Stimulated activated naive B cell treated with anti-CD40 and anti-IgM and Interleukin-4, amounts not matched to agents 10 μg/mL and 1 μg/mL and 100 μg/mL, for 72 hours (primary cell): ENCODE measurements around the gene MYG1.
"Not testable (repeated sequence)": the region's sequence is repeated elsewhere in the genome, so short reads cannot be mapped to it uniquely, and the experiment has no call there.

Experiments
- ATAC-seq, 2 donors: fragments of 150-1000 bp; cut with Tn5 transposase; replicated peaks; 2 replicates each; pipeline ENCODE4 v1.10.0; 2021; ENCODE audit warnings: moderate library complexity in 1 of 2
- DNase-seq: peaks from one replicate; pipeline ENCODE4 v3.0.0; 2021
- H3K27ac Mint-ChIP-seq: one replicate; pipeline ENCODE4 v1.8.0; 2022; ENCODE audit warnings: mild to moderate bottlenecking, mixed read lengths
- H3K27me3 Mint-ChIP-seq, 2 donors: one replicate each; pipeline ENCODE4 v1.8.0; 2022; ENCODE audit warnings: mixed read lengths in 2 of 2
- H3K36me3 Mint-ChIP-seq, 2 donors: one replicate each; pipeline ENCODE4 v1.8.0; 2022; ENCODE audit warnings: mixed read lengths in 2 of 2, mild to moderate bottlenecking in 1 of 2
- H3K4me1 Mint-ChIP-seq, 2 donors: one replicate each; pipeline ENCODE4 v1.8.0; 2022; ENCODE audit warnings: mixed read lengths in 2 of 2, mild to moderate bottlenecking in 1 of 2
- H3K4me3 Mint-ChIP-seq, 2 donors: one replicate each; pipeline ENCODE4 v1.8.0; 2022; ENCODE audit warnings: mild to moderate bottlenecking in 2 of 2, mixed read lengths in 2 of 2, moderate library complexity in 1 of 2
- H3K9me3 Mint-ChIP-seq, 2 donors: one replicate each; pipeline ENCODE4 v1.8.0; 2022; ENCODE audit warnings: mixed read lengths in 2 of 2, mild to moderate bottlenecking in 1 of 2

The MYG1 gene

DNA sequence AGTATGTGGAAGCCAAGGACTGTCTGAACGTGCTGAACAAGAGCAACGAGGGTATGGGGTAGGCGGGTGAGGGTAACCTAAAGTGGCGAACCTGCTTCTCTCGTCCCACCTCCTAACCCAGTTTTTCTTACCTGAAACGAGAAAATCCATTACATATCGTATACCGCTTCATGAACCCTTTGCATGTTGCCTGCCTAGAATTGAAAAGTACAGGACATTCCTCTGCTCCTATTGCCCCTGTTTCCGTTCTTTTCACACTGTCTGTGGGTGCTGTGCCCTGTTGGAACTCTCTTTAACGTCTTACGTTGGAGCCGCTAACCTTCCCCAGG lies 3.6 kb upstream of the MYG1 start:
- H3K36me3 Mint-ChIP-seq, result peaks cover 46 to 84% of the 10 kb centered on the region in 2 donors
- no peak for DNase-seq
- no peaks in the 10 kb centered on the region for H3K27me3 Mint-ChIP-seq
- ATAC-seq, result no peak
- peak overlapping the region; percentile 99 for H3K27ac Mint-ChIP-seq
- no peaks in the 10 kb centered on the region for H3K9me3 Mint-ChIP-seq
- peak overlapping the region; percentile 88 to 97 for H3K4me3 Mint-ChIP-seq
- peaks cover 29 to 44% of the 10 kb centered on the region in 2 donors for H3K4me1 Mint-ChIP-seq

DNA sequence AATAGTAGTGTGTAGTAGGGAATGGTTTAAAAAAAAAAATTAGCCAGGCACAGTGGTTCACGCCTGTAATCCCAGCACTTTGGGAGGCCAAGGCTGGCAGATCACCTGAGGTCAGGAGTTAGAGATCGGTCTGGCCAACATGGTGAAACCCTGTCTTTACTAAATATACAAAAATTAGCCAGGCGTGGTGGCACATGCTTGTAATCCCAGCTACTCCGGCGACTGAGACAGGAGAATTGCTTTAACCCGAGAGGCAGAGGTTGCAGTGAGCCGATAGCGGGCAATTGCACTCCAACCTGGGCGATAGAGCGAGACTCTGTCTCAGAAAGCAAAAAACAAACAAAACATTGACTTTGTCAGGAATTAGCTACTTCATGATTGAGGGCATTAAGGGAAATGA lies 2.4 kb upstream of the MYG1 start:
- H3K4me1 Mint-ChIP-seq, result peaks cover 35 to 57% of the 10 kb centered on the region in 2 donors
- H3K27ac Mint-ChIP-seq, result peak overlapping the region; percentile 99
- H3K36me3 Mint-ChIP-seq, result peaks cover 47 to 84% of the 10 kb centered on the region in 2 donors
- H3K9me3 Mint-ChIP-seq, DNase-seq, H3K27me3 Mint-ChIP-seq, ATAC-seq: not testable (repeated sequence)
- peak overlapping the region; percentile 88 to 97 for H3K4me3 Mint-ChIP-seq

- Mint-ChIP-seq H3K4me3 (peak overlapping the region; percentile 88 to 97), H3K9me3 (no peaks in the 10 kb centered on the region), H3K4me1 (peaks cover 45 to 68% of the 10 kb centered on the region in 2 donors), H3K36me3 (peaks cover 49 to 85% of the 10 kb centered on the region in 2 donors), H3K27ac (peak overlapping the region; percentile 86), H3K27me3 (no peaks in the 10 kb centered on the region)
- DNase-seq, result no peak
- ATAC-seq, result no peak
Measured at GRCh38 chr12:53298164-53298563, 1.3 kb upstream of the MYG1 start.

DNA sequence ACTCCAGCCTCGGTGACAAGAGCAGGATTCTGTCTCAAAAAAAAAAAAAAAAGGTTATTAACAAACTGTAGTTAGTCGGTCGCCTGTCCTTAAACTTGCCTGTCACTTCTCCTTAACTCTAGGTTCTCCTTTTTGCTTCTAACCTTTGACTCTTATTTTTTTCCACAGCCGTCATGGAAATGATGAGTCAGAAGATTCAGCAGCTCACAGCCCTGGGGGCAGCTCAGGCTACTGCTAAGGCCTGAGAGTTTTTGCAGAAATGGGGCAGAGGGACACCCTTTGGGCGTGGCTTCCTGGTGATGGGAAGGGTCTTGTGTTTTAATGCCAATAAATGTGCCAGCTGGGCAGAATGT lies 418 bp upstream of the MYG1 start:
- H3K27me3 Mint-ChIP-seq, result no peaks in the 10 kb centered on the region
- DNase-seq (peak; percentile 63), ATAC-seq (peak; percentile 68 to 70)
- H3K4me3 Mint-ChIP-seq, result peak overlapping the region; percentile 88 to 93
- peak overlapping the region; percentile 99 for H3K27ac Mint-ChIP-seq
- no peaks in the 10 kb centered on the region for H3K9me3 Mint-ChIP-seq
- H3K4me1 Mint-ChIP-seq, result peaks cover 47 to 71% of the 10 kb centered on the region in 2 donors
- peaks cover 44 to 81% of the 10 kb centered on the region in 2 donors for H3K36me3 Mint-ChIP-seq

DNA sequence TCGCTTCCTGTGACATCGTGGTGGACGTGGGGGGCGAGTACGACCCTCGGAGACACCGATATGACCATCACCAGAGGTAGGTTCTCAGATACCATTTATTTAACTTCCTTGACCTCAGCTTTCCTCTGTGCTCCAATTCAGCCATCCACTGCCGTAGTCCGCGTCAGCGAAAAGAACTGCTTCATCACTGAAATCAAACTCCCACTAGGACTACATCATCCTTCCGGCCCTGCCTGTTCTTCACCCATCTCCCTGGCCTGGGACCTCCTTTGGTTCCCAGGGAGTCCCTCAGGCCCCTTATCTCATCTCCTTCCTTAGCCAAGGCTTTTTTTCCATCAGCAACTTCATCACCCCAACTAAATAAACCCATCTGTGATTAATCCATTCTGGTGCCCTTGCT lies 692 bp downstream of the MYG1 start:
- peaks cover 47 to 71% of the 10 kb centered on the region in 2 donors for H3K4me1 Mint-ChIP-seq
- H3K4me3 Mint-ChIP-seq, result peak overlapping the region; percentile 88 to 93
- no peaks in the 10 kb centered on the region for H3K27me3 Mint-ChIP-seq
- peak overlapping the region; percentile 99 for H3K27ac Mint-ChIP-seq
- H3K36me3 Mint-ChIP-seq, result peaks cover 44 to 77% of the 10 kb centered on the region in 2 donors
- ATAC-seq (no peak), DNase-seq (no peak)
- H3K9me3 Mint-ChIP-seq, result no peaks in the 10 kb centered on the region

- peak overlapping the region; percentile 27 for H3K27ac Mint-ChIP-seq
- H3K4me3 Mint-ChIP-seq, result peak overlapping the region; percentile 17 to 31
- no peaks in the 10 kb centered on the region for H3K27me3 Mint-ChIP-seq
- H3K36me3 Mint-ChIP-seq, result peaks cover 54 to 75% of the 10 kb centered on the region in 2 donors
- ATAC-seq, result no peak
- H3K9me3 Mint-ChIP-seq, result no peaks in the 10 kb centered on the region
- peaks cover 38 to 52% of the 10 kb centered on the region in 2 donors for H3K4me1 Mint-ChIP-seq
- DNase-seq, result no peak
Measured at GRCh38 chr12:53302903-53303302, 3.4 kb downstream of the MYG1 start.

DNA sequence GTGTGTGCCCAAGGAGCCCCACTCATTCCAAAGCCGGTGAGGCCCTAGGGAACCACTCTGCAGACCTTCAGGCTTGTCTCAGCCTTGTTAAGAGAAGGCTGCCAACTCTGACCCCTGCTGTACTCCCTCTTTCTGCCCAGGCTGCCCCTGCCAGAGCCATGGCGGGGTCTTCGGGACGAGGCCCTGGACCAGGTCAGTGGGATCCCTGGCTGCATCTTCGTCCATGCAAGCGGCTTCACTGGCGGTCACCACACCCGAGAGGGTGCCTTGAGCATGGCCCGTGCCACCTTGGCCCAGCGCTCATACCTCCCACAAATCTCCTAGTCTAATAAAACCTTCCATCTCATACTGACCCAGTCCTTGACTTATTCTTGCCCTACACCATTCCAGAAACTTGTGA lies 7.3 kb downstream of the MYG1 start:
- Mint-ChIP-seq H3K36me3 (peaks cover 38 to 57% of the 10 kb centered on the region in 2 donors), H3K9me3 (no peaks in the 10 kb centered on the region), H3K4me3 (no peak overlapping the region), H3K27me3 (no peaks in the 10 kb centered on the region), H3K27ac (peak overlapping the region; percentile 2), H3K4me1 (peaks cover 16 to 17% of the 10 kb centered on the region in 2 donors)
- DNase-seq (no peak), ATAC-seq (no peak)

DNA sequence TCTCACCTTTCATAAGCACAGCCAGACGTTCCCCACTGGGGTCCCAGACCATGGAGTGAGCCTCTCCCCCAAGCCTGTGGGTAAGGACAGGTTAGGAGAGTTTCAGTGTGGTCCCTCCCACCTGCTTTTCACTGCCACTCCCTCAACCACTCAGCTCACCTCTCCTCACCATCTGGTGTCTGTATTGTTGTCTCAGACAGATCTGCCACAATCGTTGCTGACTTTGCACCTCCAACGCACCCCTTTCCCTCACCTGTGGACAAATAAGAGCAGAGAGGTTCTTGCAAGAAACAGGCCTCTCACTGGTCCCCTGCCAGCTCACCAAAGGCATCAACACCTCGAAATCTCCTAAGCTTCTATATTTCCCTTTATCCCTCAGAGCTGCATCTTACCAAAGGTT lies 8.8 kb downstream of the MYG1 start:
- DNase-seq, result no peak
- H3K27me3 Mint-ChIP-seq, result no peaks in the 10 kb centered on the region
- peaks cover 3 to 5% of the 10 kb centered on the region in 2 donors for H3K4me1 Mint-ChIP-seq
- H3K9me3 Mint-ChIP-seq, result no peaks in the 10 kb centered on the region
- no peak overlapping the region for H3K4me3 Mint-ChIP-seq
- no peak for ATAC-seq
- H3K27ac Mint-ChIP-seq, result peak overlapping the region; percentile 73
- peaks cover 31 to 45% of the 10 kb centered on the region in 2 donors for H3K36me3 Mint-ChIP-seq

GRCh38 chr12:53313996-53314395 lies 14.5 kb downstream of the MYG1 start:
- H3K4me3 Mint-ChIP-seq, result peak overlapping the region; percentile 30 to 69
- H3K27ac Mint-ChIP-seq, result peak overlapping the region; percentile 56
- no peaks in the 10 kb centered on the region for H3K27me3 Mint-ChIP-seq
- H3K9me3 Mint-ChIP-seq, result no peaks in the 10 kb centered on the region
- H3K4me1 Mint-ChIP-seq, result peaks cover 17 to 24% of the 10 kb centered on the region in 2 donors
- peak; percentile 96 for ATAC-seq
- peak; percentile 38 for DNase-seq
- peaks cover 34 to 44% of the 10 kb centered on the region in 2 donors for H3K36me3 Mint-ChIP-seq

DNA sequence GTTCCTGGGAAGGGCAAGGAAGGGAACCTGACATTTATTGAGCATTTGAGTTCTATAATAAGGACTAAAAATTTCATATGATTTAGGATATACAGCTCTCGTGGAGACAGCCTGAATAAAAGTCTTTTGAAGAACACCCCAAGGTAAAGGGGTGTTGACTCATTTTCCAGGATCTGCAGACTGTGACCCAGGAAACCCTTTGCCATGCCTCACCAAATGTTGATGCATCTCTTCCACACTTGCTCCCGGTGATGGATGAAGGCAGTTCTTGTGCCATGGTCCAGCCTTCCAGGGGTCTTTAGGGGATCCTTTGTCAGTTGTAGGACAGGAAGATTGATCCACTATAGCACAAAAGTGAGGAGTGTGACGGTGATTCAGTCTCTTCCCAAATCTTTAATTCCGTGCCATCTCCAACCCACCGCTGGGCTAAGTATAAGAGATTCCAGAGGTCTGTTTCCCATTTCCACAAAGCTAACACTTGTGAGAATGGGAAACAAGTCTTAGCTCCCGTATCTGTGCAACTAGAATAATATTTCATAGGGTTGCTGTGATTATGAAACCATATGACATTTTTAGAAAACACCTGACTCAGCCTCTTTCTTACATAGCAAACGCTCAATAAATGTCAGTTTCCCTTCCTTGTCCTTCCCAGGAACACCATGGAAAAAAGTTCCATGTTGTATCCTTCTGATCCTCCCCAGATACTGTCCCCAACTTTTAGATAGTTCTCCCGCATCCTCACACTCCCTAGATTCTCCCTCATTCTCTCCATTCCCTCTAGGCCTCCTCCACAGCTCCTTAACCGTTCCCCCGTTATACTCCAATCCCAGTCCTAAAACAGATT lies 21.1 kb downstream of the MYG1 start:
- H3K4me1 Mint-ChIP-seq, result peaks cover 21 to 38% of the 10 kb centered on the region in 2 donors
- peak overlapping the region; percentile 88 to 97 for H3K4me3 Mint-ChIP-seq
- no peaks in the 10 kb centered on the region for H3K27me3 Mint-ChIP-seq
- DNase-seq, result no peak
- H3K36me3 Mint-ChIP-seq, result peaks cover 18 to 25% of the 10 kb centered on the region in 2 donors
- no peaks in the 10 kb centered on the region for H3K9me3 Mint-ChIP-seq
- peak overlapping the region; percentile 96 for H3K27ac Mint-ChIP-seq
- ATAC-seq, result no peak

DNA sequence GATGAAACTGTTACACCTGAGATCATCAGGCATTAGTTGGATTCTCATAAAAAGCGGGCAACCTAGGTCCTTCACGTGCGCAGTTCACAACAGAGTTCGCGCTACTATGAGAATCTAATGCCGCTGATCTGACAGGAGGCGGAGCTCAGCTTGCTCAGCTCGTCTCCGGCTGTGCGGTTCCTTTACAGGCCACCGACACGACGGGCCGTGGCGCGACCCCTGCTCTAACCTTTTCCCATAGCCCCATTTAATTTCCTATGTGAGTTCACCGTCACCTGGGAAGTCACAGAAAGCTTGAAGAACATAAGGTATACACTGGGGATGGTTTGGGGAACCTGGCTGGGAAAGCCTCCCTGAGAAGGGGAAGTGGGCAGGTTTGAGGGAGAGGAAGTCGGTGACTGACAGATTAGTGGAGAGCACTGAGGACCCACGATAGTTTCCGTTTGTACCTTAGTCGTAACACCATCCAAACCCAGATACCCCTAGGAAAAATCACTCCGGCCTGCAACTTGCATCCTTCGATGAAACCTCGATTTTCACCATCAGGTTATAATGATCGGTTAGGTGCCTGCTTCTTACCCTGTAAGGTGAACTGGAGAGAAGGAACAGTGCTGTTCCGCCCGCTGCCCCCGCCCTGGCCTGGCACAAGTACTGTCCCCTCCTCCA lies 24.8 kb downstream of the MYG1 start:
- no peaks in the 10 kb centered on the region for H3K9me3 Mint-ChIP-seq
- peaks cover 9 to 12% of the 10 kb centered on the region in 2 donors for H3K27me3 Mint-ChIP-seq
- DNase-seq (peak; percentile 57), ATAC-seq (peak; percentile 52 to 53)
- peaks cover 20 to 46% of the 10 kb centered on the region in 2 donors for H3K4me1 Mint-ChIP-seq
- peak overlapping the region; percentile 76 to 91 for H3K4me3 Mint-ChIP-seq
- peaks cover 6 to 8% of the 10 kb centered on the region in 2 donors for H3K36me3 Mint-ChIP-seq
- H3K27ac Mint-ChIP-seq, result peak overlapping the region; percentile 97

DNA sequence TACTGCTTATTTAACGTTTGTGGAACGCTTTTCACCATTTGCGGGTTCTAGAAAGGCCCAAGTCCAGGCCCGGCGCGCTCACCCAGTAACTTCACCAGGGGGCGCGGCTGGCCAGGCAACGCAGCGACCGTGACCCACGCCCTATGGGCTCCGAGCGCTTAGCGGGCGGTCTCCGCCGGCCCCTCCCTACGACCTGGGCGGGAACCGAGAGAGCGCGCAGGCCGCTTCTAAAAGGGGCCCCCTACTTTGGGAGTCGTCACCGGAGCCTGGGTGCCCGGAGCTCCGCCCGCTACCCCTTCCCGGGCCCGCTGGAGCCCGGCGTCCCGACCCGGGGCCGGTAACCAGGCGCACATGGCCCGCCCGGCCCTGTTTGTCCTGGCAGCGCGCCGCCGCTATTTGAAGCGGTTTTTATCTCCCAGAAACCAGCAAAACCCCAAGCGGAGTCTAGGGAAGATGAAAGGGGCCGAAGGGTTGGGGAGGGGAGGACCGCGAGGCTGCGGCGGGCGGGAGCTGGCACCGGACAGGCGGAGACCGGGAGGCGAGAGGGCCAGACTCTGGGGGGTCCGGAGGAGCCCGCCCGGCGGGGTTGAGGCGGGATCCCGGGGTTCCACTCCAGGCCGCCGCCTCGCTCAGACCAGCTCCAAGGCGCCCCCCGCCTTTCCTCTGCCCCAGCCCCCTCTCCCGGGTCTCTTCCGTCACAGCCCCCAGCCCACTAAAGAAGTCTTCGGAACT lies 25.4 kb downstream of the MYG1 start:
- ATAC-seq (peak; percentile 67 to 74), DNase-seq (peak; percentile 83)
- Mint-ChIP-seq H3K27me3 (peaks cover 9 to 14% of the 10 kb centered on the region in 2 donors), H3K27ac (peak overlapping the region; percentile 97), H3K9me3 (no peaks in the 10 kb centered on the region), H3K36me3 (peaks cover 4% of the 10 kb centered on the region in 2 donors), H3K4me1 (peaks cover 19 to 43% of the 10 kb centered on the region in 2 donors), H3K4me3 (peak overlapping the region; percentile 76 to 91)

DNA sequence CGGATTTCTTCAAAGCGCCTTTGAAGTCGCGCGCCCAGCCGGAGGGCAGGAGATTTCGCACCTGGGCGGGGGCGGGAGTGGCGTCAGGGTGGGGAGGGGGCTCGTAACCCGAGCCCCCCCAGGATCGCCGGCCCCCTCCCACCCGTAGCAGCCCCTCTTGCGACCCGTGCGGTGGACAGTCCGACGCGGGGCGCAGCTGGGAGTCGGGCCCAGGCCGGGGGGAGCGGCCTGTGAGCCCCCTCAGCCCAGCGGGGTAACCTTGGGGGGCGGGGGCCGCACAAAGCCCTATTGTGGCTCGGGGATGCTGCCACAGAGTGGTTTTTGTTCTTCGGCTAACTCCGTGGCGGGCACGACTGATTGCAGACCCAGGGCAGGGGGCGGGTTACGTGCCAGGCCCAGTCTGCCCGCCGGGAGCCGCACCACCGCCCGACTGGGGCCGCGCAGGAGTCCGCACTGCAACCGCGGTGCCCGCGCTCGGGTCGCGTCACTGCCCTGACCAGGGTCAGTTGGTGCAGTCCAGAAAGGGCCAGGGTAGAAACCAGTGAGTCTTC lies 26.1 kb downstream of the MYG1 start:
- peak overlapping the region; percentile 26 for H3K27ac Mint-ChIP-seq
- no peaks in the 10 kb centered on the region for H3K9me3 Mint-ChIP-seq
- H3K27me3 Mint-ChIP-seq, result peaks cover 14% of the 10 kb centered on the region in 2 donors
- peak overlapping the region; percentile 77 to 91 for H3K4me3 Mint-ChIP-seq
- H3K36me3 Mint-ChIP-seq, result peaks cover 2 to 3% of the 10 kb centered on the region in 2 donors
- no peak for ATAC-seq
- DNase-seq, result no peak
- H3K4me1 Mint-ChIP-seq, result peaks cover 15 to 36% of the 10 kb centered on the region in 2 donors
